K562 (cell line): ENCODE data around the gene SLC34A2. TPM values are rescaled to one million over a fixed set of nuclear protein-coding genes. Genes with fewer than 3 reads are reported as not detected.

Source experiments
- ATAC-seq: fragments of 200-7000 bp; cut with Tn5 transposase; 3 replicates; pipeline ENCODE4 v1.9.1; 2020; ENCODE audit warnings: moderate library complexity
- BruUV-seq: library from RNA; stranded (reverse); fragments of 400-500 nt; replicated peaks from 2 replicates; lab custom pipeline; 2021; lab: Mats Ljungman, UMichigan
- CTCF ChIA-PET: fragments of 300-600 bp; formaldehyde crosslinking; extraction: SDS; loops from one replicate; lab custom pipeline; 2021; ENCODE audit warnings: low intra/inter-chr PET ratio; lab: Yijun Ruan, JAX
- POLR2A ChIA-PET: fragments of 300-600, 350-650 bp; sonication (Branson Sonifier 250); formaldehyde crosslinking; extraction: SDS; loops from one replicate; lab custom pipeline; 2021; ENCODE audit warnings: antibody characterized with exemption, inconsistent platforms; lab: Yijun Ruan, JAX
- DNase-seq, 4 experiments: peaks; one replicate each; pipeline versions ENCODE4 v3.0.0 to v3.0.0-alpha.2; 2011 to 2018; ENCODE audit warnings: low spot score in 3 of 4, mixed read lengths in 3 of 4; ENCODE audit errors: extremely low read depth in 1 of 4
- FAIRE-seq: peaks from 2 replicates; lab custom pipeline; 2011; peaks lifted over from hg19 to GRCh38; lab: Jason Lieb, UNC
- H2AFZ ChIP-seq: 2 replicates; pipeline ENCODE4 v1.6.0; 2011; ENCODE audit warnings: low read depth, low read length, control low read depth, inconsistent platforms
- H3K27ac ChIP-seq: fragments of 200-600 bp; 3 replicates; pipeline ENCODE4 v1.8.0; 2011; ENCODE audit warnings: low read depth, mild to moderate bottlenecking, control low read depth, inconsistent platforms, low read length, moderate library complexity, mixed read lengths; ENCODE audit errors: extremely low read depth
- H3K27me3 ChIP-seq, 2 experiments: fragments of 300-600 bp in 1 of 2; 2 replicates in 1 of 2; 3 replicates in 1 of 2; pipeline versions ENCODE4 v1.6.0 to v1.8.0; 2011; ENCODE audit warnings: inconsistent platforms in 2 of 2, low read length in 2 of 2, mild to moderate bottlenecking in 1 of 2, mixed read lengths in 1 of 2, moderate library complexity in 1 of 2; ENCODE audit not compliant: control insufficient read depth in 2 of 2, insufficient read depth in 2 of 2
- H3K36me3 ChIP-seq: fragments of 300-600 bp; 3 replicates; pipeline ENCODE4 v1.8.0; 2011; ENCODE audit warnings: mild to moderate bottlenecking, low read length, inconsistent platforms; ENCODE audit not compliant: control insufficient read depth, insufficient read depth
- H3K4me1 ChIP-seq, 2 experiments: fragments of 200-600 bp in 1 of 2; replicated peaks in 1 of 2; 2 replicates in 1 of 2; 3 replicates in 1 of 2; pipeline versions ENCODE4 v1.5.1 to v1.8.0; 2011; ENCODE audit warnings: inconsistent platforms in 2 of 2, low read length in 2 of 2, mild to moderate bottlenecking in 1 of 2, mixed read lengths in 1 of 2, moderate library complexity in 1 of 2; ENCODE audit not compliant: control insufficient read depth in 2 of 2, insufficient read depth in 2 of 2
- H3K4me2 ChIP-seq: 2 replicates; pipeline ENCODE4 v1.6.1; 2011; ENCODE audit warnings: low read length, control low read depth, inconsistent platforms, mixed read lengths; ENCODE audit not compliant: insufficient read depth
- H3K4me3 ChIP-seq: fragments of 200-600 bp; sonication (generic), shearing (Covaris generic); 2 replicates; pipeline ENCODE4 v1.5.1; 2016; ENCODE audit warnings: control low read depth, inconsistent platforms
- H3K79me2 ChIP-seq: fragments of 200-600 bp; 3 replicates; pipeline ENCODE4 v1.8.0; 2011; ENCODE audit warnings: low read length, inconsistent platforms; ENCODE audit not compliant: control insufficient read depth, insufficient read depth
- H3K9ac ChIP-seq, 2 experiments: 2 replicates each; pipeline versions ENCODE4 v1.6.0 to v1.6.1; 2011; ENCODE audit warnings: low read depth in 2 of 2, low read length in 2 of 2, control low read depth in 1 of 2, inconsistent platforms in 1 of 2, mild to moderate bottlenecking in 1 of 2, mixed read lengths in 1 of 2; ENCODE audit not compliant: insufficient read depth in 1 of 2
- H3K9me1 ChIP-seq: one replicate; pipeline ENCODE4 v1.6.0; 2011; ENCODE audit warnings: inconsistent platforms, mild to moderate bottlenecking, low read length, moderate library complexity; ENCODE audit not compliant: control insufficient read depth, insufficient read depth
- H3K9me3 ChIP-seq: replicated peaks from 2 replicates; pipeline ENCODE4 v1.5.1; 2011; ENCODE audit warnings: low read depth, low read length, inconsistent platforms; ENCODE audit not compliant: control insufficient read depth, insufficient read depth
- H4K20me1 ChIP-seq: replicated peaks from 2 replicates; pipeline ENCODE4 v1.6.1; 2011; ENCODE audit warnings: low read length, inconsistent platforms, mixed read lengths; ENCODE audit not compliant: control insufficient read depth, insufficient read depth
- DMBX1 ChIP-seq: fragments of 250-450 bp; sonication (Bioruptor Pico); IDR thresholded peaks from 2 replicates; pipeline ENCODE4 v1.8.0; 2022; ENCODE audit warnings: inconsistent platforms, mild to moderate bottlenecking, moderate library complexity, borderline replicate concordance
- ELF2 ChIP-seq: fragments of 250-450 bp; sonication (Bioruptor Pico); IDR thresholded peaks from 2 replicates; pipeline ENCODE4 v1.5.0; 2021; ENCODE audit warnings: mild to moderate bottlenecking
- GTF2B ChIP-seq: IDR thresholded peaks from 2 replicates; pipeline ENCODE4 v1.6.1; 2011; ENCODE audit not compliant: insufficient read length; ENCODE audit errors: extremely low read depth
- HDAC3 ChIP-seq: fragments of 450-650 bp; IDR thresholded peaks from 2 replicates; pipeline ENCODE4 v1.6.1; 2018; ENCODE audit warnings: borderline replicate concordance, mild to moderate bottlenecking, moderate library complexity; ENCODE audit not compliant: partially characterized antibody
- HMGN3 ChIP-seq: IDR thresholded peaks from 2 replicates; pipeline ENCODE4 v1.6.1; 2011; ENCODE audit warnings: borderline replicate concordance, low read depth, mild to moderate bottlenecking, mixed read lengths, low read length; ENCODE audit not compliant: insufficient read length; ENCODE audit errors: extremely low read depth
- LARP7 ChIP-seq: fragments of 450-650 bp; IDR thresholded peaks from 2 replicates; pipeline ENCODE4 v1.6.1; 2016
- MCM7 ChIP-seq, 2 experiments: fragments of 450-650 bp; IDR thresholded peaks; 2 replicates each; pipeline ENCODE4 v1.6.1; 2016 to 2018
- MLX ChIP-seq, 2 experiments: fragments of 450-650 bp in 1 of 2; sonication (generic) in 1 of 2; formaldehyde crosslinking; conservative IDR thresholded peaks; 2 replicates each; pipeline versions ENCODE4 v1.4.0 to v1.8.1; 2020 to 2022; ENCODE audit warnings: mild to moderate bottlenecking in 1 of 2, missing genetic modification reagents in 1 of 2
- NCOA1 ChIP-seq: fragments of 450-650 bp; IDR thresholded peaks from 2 replicates; pipeline ENCODE4 v1.6.1; 2016; ENCODE audit warnings: low read depth
- NR4A1 ChIP-seq, 2 experiments: fragments of 250-450 bp in 1 of 2; fragments of 450-650 bp in 1 of 2; sonication (Bioruptor Pico) in 1 of 2; IDR thresholded peaks; 2 replicates each; pipeline versions ENCODE4 v1.4.0 to v1.6.1; 2016 to 2020; ENCODE audit warnings: mild to moderate bottlenecking in 2 of 2, missing compliant biosample characterization in 1 of 2, missing genetic modification characterization in 1 of 2, moderate library complexity in 1 of 2
- PHF20 ChIP-seq: fragments of 450-650 bp; IDR thresholded peaks from 2 replicates; pipeline ENCODE4 v1.6.1; 2018; ENCODE audit not compliant: partially characterized antibody
- SMAD3 ChIP-seq: fragments of 450-650 bp; formaldehyde crosslinking; conservative IDR thresholded peaks from 2 replicates; pipeline ENCODE4 v1.4.0; 2020; ENCODE audit warnings: mild to moderate bottlenecking
- TAF9B ChIP-seq: fragments of 450-650 bp; IDR thresholded peaks from 2 replicates; pipeline ENCODE4 v1.6.1; 2018; ENCODE audit warnings: mild to moderate bottlenecking; ENCODE audit not compliant: partially characterized antibody
- TFAP4 ChIP-seq: sonication (generic); formaldehyde crosslinking; IDR thresholded peaks from 2 replicates; pipeline ENCODE4 v1.8.0; 2022; ENCODE audit warnings: missing genetic modification reagents, mild to moderate bottlenecking, moderate library complexity, borderline replicate concordance
- ZC3H11A ChIP-seq: IDR thresholded peaks from 2 replicates; pipeline ENCODE4 v1.6.1; 2012; ENCODE audit warnings: low read depth, low read length, improper control_type of control experiment
- ZKSCAN1 ChIP-seq: fragments of 150-350 bp; IDR thresholded peaks from 2 replicates; pipeline ENCODE4 v1.6.1; 2016; ENCODE audit warnings: low read depth, low read length
- WGBS: fragments of 100-300 bp; shearing (Covaris generic); methylation state at CpG from one replicate; pipeline ENCODE4 v1.1.6; 2016; ENCODE audit warnings: low coverage, mixed read lengths; ENCODE audit not compliant: insufficient coverage; ENCODE audit errors: missing lambda C conversion rate; 5-methylcytosine and 5-hydroxymethylcytosine counted together
- in situ Hi-C: fragments of 300-500 bp; cut with MboI; formaldehyde crosslinking; loops from 4 replicates; pipeline ENCODE4 v1.15.0; 2018; ENCODE audit warnings: inconsistent platforms, mixed read lengths
- intact Hi-C: fragments of 100-400 bp; cut with micrococcal nuclease; formaldehyde crosslinking; loops from 2 replicates; pipeline ENCODE4 v1.14.2; 2022
- polyA plus RNA-seq, 8 experiments: library from polyadenylated mRNA; depleted of rRNA in 4 of 8; stranded (reverse) in 5 of 8; unstranded in 3 of 8; fragments of >200 nt; fragmentation: Nextera tagmentation in 2 of 8; fragmentation: Illumina TruSeq in 1 of 8; extraction: Ambion mirVana in 2 of 8; extraction: Trizol in 1 of 8; gene quantifications; 2 replicates each; pipeline versions ENCODE4 v1.2.1 to v1.2.3, GENCODE V29; 2011 to 2014; ENCODE audit warnings: inconsistent platforms in 1 of 8, missing spikeins in 1 of 8
- total RNA-seq, 7 experiments: library from RNA; depleted of rRNA in 6 of 7; stranded (reverse); fragments of >200 nt in 6 of 7; fragmentation: Illumina TruSeq in 2 of 7; extraction: Trizol in 2 of 7; gene quantifications; 2 replicates each; pipeline versions ENCODE4 v1.2.1 to v1.2.3, GENCODE V29; 2011 to 2021; ENCODE audit warnings: low replicate concordance in 1 of 7

SLC34A2 gene
- total and polyA plus RNA-seq, 9 of the 15 experiments (the other 6 are each of a cell fraction or from before 2014, with no cell fraction given), result 1.5 TPM; not detected in 8

- ChIA-PET POLR2A (no interaction called here), CTCF (no interaction called here)
- Histone ChIP-seq H3K27ac (no peak overlapping the region), H4K20me1 (0 out of 2 replicates have a peak, but pooled peaks cover 5% of the 10 kb centered on the region), H3K9ac (no peak overlapping the region), H2AFZ (no peak overlapping the region), H3K4me3 (no peak overlapping the region), H3K4me2 (no peak overlapping the region), H3K79me2 (no peaks in the 10 kb centered on the region), H3K9me1 (no peaks in the 10 kb centered on the region), H3K36me3 (no peaks in the 10 kb centered on the region), H3K4me1 (no peaks in the 10 kb centered on the region), H3K27me3 (peaks cover 2 to 28% of the 10 kb centered on the region in 2 experiments; a peak in 3 of 5 replicates), H3K9me3 (no peaks in the 10 kb centered on the region)
- ATAC-seq (no peak), DNase-seq (no peak), FAIRE-seq (no peak)
- TF ChIP-seq ELF2 (CRISPR knock-in tag) (no peak), DMBX1 (no peak), HDAC3 (no peak)
- no TSS peak for BruUV-seq
- 0% methylated on average over 4 of the region's 4 CpGs for whole genome bisulfite sequencing
- intact Hi-C loops (no loop called here), in situ Hi-C loops (no loop called here)
Observed at GRCh38 chr4:25700661-25701060, 45.0 kb downstream of the SLC34A2 start.

- 2% methylated on average over 5 of the region's 5 CpGs for WGBS
- Histone ChIP-seq H3K9me1 (no peaks in the 10 kb centered on the region), H3K4me1 (no peaks in the 10 kb centered on the region), H3K4me3 (no peak overlapping the region), H3K4me2 (no peak overlapping the region), H3K9me3 (no peaks in the 10 kb centered on the region), H4K20me1 (0 out of 2 replicates have a peak, but pooled peaks cover 5% of the 10 kb centered on the region), H3K27ac (no peak overlapping the region), H3K27me3 (peaks cover under 1 to 29% of the 10 kb centered on the region in 2 experiments; a peak in 4 of 5 replicates), H2AFZ (no peak overlapping the region), H3K79me2 (no peaks in the 10 kb centered on the region), H3K9ac (no peak overlapping the region), H3K36me3 (no peaks in the 10 kb centered on the region)
- BruUV-seq, result no TSS peak
- in situ Hi-C loops, result no loop called here
- ATAC-seq (no peak), DNase-seq (no peak), FAIRE-seq (no peak)
- intact Hi-C loops, result no loop called here
- CTCF ChIA-PET, result no interaction called here
- POLR2A ChIA-PET, result no interaction called here
- TF ChIP-seq NCOA1 (no peak), TFAP4 (CRISPR knock-in tag) (no peak), MCM7 (IDR thresholded peaks at IDR 0.05) (no peak), NR4A1 (CRISPR knock-in tag; IDR thresholded peaks at IDR 0.05) (no peak), NR4A1 (tag; IDR thresholded peaks at IDR 0.05) (no peak), PHF20 (no peak), ZKSCAN1 (no peak), TAF9B (no peak), SMAD3 (CRISPR knock-in tag) (no peak), ZC3H11A (no peak), MLX (CRISPR knock-in tag; conservative IDR thresholded peaks at IDR 0.05) (no peak), HMGN3 (no peak), LARP7 (no peak), GTF2B (no peak)
Observed at GRCh38 chr4:25702848-25703247, 47.2 kb downstream of the SLC34A2 start.
